ENCODE measurements around the gene TRIM46. TPM values are rescaled to one million over a fixed set of nuclear protein-coding genes. Genes with fewer than 3 reads are reported as not detected.
A peak's percentile ranks its signal among the peaks of the same experiment; 100 is the strongest.

Gene TRIM46
- total and polyA plus RNA-seq, 2 of the 13 experiments (the other 11 are each of a cell fraction or from before 2014, with no cell fraction given), result 0.04 to 0.09 TPM

DNA sequence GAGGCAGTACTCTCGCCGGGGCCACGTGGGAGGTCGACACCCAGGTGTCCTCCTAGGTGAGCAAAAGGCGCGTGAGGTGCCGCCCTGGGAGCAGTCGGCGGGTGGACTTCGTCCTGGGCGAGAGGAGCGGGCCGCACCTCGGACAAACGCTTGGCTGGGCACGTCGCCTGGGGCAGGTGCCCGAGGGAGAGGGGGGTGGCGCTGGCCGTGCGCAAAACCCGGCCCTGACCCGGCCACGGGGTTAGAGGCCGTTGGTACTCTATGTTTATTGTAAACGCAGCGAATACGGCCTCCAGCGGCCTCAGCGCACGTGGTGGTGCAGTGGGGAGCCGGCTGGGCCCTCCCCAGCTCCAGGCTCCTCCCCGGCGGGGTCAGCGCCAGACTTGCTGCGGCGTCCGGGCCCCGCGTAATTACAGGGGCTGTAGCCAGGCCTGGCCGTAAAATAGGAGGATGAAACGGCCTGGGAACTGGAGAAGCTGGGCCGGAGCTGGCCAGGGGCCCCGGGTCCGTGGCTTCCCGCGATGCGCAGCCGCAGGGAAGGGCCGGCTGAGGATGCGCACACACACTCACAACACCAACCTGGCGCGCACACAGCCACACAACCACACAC, 47.6 kb upstream of the TRIM46 start (continued):
- TF ChIP-seq AHDC1 (CRISPR knock-in tag; IDR thresholded peaks at IDR 0.05; ENCODE audit: borderline replicate concordance), result 0 out of 2 replicates have a peak, but pooled peaks have one; percentile 54
- 0 out of 2 replicates have a peak, but pooled peaks have one; percentile 60 for TF ChIP-seq PCBP1 (IDR thresholded peaks at IDR 0.05; ENCODE audit: borderline replicate concordance, low read depth, low read length)
- TF ChIP-seq ZNF788 (CRISPR knock-in tag; IDR thresholded peaks at IDR 0.05; ENCODE audit: borderline replicate concordance), result peak; percentile 98
- TF ChIP-seq, protein P1, sequence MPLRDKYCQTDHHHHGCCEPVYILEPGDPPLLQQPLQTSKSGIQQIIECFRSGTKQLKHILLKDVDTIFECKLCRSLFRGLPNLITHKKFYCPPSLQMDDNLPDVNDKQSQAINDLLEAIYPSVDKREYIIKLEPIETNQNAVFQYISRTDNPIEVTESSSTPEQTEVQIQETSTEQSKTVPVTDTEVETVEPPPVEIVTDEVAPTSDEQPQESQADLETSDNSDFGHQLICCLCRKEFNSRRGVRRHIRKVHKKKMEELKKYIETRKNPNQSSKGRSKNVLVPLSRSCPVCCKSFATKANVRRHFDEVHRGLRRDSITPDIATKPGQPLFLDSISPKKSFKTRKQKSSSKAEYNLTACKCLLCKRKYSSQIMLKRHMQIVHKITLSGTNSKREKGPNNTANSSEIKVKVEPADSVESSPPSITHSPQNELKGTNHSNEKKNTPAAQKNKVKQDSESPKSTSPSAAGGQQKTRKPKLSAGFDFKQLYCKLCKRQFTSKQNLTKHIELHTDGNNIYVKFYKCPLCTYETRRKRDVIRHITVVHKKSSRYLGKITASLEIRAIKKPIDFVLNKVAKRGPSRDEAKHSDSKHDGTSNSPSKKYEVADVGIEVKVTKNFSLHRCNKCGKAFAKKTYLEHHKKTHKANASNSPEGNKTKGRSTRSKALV (CRISPR knock-in tag; IDR thresholded peaks at IDR 0.05), result peak; percentile 77; the same call in 1 of the 2 replicates
- TF ChIP-seq POLR2A (IDR thresholded peaks at IDR 0.05; ENCODE audit: insufficient read depth in 1 of 2, low read depth in 2 of 2, low read length in 2 of 2), result no peak
- no peak for TF ChIP-seq HDAC6 (IDR thresholded peaks at IDR 0.05; ENCODE audit: low read depth, low read length)
- no peak for TF ChIP-seq DR1 (CRISPR knock-in tag; IDR thresholded peaks at IDR 0.05)
- peak; percentile 86; the same call in 1 of the 2 replicates for TF ChIP-seq ZNF501 (CRISPR knock-in tag; IDR thresholded peaks at IDR 0.05)
- TF ChIP-seq ZKSCAN8 (CRISPR knock-in tag; IDR thresholded peaks at IDR 0.05; ENCODE audit: borderline replicate concordance), result peak; percentile 95
- TF ChIP-seq PHB2 (IDR thresholded peaks at IDR 0.05; ENCODE audit: partially characterized antibody), result no peak
- no peak for TF ChIP-seq SYNCRIP (IDR thresholded peaks at IDR 0.05; ENCODE audit: insufficient read depth, low read depth, low read length)
- peak; percentile 65 for TF ChIP-seq CBX1 (IDR thresholded peaks at IDR 0.05; ENCODE audit: low read depth)
- peak; percentile 82; the same call in 1 of the 2 replicates for TF ChIP-seq MEIS1 (CRISPR knock-in tag; IDR thresholded peaks at IDR 0.05; ENCODE audit: borderline replicate concordance)
- TF ChIP-seq HOXA7 (CRISPR knock-in tag; IDR thresholded peaks at IDR 0.05), result peak; percentile 68; the same call in 1 of the 2 replicates
- peak; percentile 19; the same call in 1 of the 2 replicates for TF ChIP-seq ZBTB8A (CRISPR knock-in tag; IDR thresholded peaks at IDR 0.05; ENCODE audit: borderline replicate concordance, low read depth)
- peak; percentile 8; the same call in 1 of the 2 replicates for TF ChIP-seq ZNF12 (CRISPR knock-in tag; IDR thresholded peaks at IDR 0.05)
- TF ChIP-seq TGIF2 (CRISPR knock-in tag; IDR thresholded peaks at IDR 0.05), result peak; percentile 86
- TF ChIP-seq, protein P2, sequence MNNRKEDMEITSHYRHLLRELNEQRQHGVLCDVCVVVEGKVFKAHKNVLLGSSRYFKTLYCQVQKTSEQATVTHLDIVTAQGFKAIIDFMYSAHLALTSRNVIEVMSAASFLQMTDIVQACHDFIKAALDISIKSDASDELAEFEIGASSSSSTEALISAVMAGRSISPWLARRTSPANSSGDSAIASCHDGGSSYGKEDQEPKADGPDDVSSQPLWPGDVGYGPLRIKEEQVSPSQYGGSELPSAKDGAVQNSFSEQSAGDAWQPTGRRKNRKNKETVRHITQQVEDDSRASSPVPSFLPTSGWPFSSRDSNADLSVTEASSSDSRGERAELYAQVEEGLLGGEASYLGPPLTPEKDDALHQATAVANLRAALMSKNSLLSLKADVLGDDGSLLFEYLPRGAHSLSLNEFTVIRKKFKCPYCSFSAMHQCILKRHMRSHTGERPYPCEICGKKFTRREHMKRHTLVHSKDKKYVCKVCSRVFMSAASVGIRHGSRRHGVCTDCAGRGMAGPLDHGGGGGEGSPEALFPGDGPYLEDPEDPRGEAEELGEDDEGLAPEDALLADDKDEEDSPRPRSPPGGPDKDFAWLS (CRISPR knock-in tag; IDR thresholded peaks at IDR 0.05; ENCODE audit: borderline replicate concordance), result no peak
- TF ChIP-seq HOMEZ (CRISPR knock-in tag; IDR thresholded peaks at IDR 0.05; ENCODE audit: low read depth), result peak; percentile 38; the same call in 1 of the 2 replicates
